ENCODE measurements around the gene TSSC4.

Gene TSSC4

DNA sequence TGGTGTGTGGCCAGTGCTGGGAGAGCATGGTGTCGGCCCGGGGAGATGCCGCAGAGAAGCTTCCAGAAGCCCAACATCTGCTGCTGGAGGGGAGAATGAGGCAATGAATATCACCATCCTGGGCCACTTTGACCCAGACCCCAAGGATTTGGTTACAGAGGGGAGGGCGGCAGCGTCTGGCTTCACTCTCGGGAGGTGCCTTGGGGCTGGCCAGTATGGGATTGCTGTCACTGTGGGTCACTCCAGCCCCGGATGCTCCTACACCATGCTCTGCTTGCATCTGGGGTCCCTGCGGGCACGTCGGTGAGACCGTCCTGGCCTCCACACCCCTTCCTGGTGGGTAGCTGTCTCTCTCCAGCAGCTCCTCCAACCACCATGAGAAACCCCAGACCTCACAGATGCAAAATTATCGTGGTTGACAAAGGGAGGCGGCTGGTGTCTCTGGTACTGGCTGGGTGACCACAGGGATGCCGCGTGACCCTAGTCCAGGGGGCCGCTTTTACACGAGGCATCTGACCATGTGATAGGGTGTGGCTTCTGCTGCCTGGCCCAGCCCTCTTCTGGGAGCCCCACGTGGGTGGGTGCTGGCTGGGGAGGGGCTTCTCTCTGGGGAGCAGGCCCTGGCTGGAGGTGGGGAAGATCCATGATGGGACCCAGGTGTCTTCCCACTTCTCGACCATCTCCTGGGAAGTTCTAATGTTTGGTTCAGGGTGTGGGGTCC, 49.9 kb downstream of the TSSC4 start:
- DNase-seq, result no peak

- no peak for DNase-seq
Measured at GRCh38 chr11:2451336-2451735, 50.8 kb downstream of the TSSC4 start.

DNA sequence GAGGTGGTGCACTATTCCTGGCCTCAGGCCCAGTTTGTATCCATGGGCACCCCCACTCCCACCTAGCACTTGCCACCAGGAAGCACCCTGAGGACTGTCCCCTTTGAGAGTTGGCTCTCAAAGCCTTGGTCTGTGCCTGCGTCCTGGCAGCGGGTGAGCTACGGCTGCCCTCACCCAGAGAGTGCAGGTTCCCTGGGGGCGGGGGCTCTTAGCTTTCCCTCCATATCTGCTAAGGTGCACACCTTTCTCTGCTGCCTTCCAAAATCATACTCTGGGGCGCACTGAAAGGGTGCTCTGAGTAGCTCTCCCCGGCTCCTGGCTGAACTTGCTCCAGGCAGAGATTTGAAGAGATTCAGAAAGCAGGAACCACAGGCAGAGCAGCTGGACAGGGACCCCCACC, 51.4 kb downstream of the TSSC4 start:
- no peak for DNase-seq

GRCh38 chr11:2452321-2453012, 51.9 kb downstream of the TSSC4 start:
- DNase-seq, result peak; percentile 27

DNA sequence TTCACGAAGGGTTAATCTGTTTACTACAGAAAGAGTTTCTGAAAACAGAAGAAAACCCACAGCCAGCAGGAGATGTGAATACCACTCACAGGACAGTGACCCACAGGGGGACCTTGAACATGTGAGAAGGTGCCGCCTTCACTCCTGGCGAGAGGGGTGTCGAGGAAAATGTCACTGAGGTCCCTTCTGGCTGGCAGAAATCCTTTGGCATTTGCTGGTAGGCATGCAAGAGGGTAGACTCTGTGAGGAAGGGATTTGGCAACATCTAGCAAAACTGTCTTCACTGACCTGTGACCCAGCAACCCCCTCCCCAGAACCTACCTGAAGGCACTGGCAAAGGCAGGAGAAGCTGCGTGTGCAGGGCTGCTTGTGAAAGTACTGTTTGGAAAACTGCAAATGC, 52.9 kb downstream of the TSSC4 start:
- DNase-seq, result no peak
